HEK293 (cell line): ENCODE measurements around the gene TTF2.

Experiments
- CTCF ChIA-PET: fragments of 350-600 bp; formaldehyde crosslinking; extraction: SDS; loops from one replicate; lab custom pipeline; 2021; ENCODE audit warnings: antibody characterized with exemption; lab: Yijun Ruan, JAX
- POLR2A ChIA-PET: fragments of 300-600 bp; formaldehyde crosslinking; extraction: SDS; loops from one replicate; lab custom pipeline; 2020; ENCODE audit warnings: antibody characterized with exemption, inconsistent platforms; lab: Yijun Ruan, JAX
- H3K27ac ChIP-seq: fragments of 200-500 bp; sonication (Bioruptor generic); 2 replicates; pipeline ENCODE4 v1.5.1; 2014; ENCODE audit warnings: low read depth, low read length, control low read depth, inconsistent platforms; ENCODE audit errors: extremely low read depth
- H3K36me3 ChIP-seq, 2 experiments: fragments of 200-500 bp in 1 of 2; sonication (Bioruptor generic) in 1 of 2; 1 replicate in 1 of 2; 2 replicates in 1 of 2; pipeline ENCODE4 v1.5.1; 2014 to 2017; ENCODE audit warnings: inconsistent platforms in 2 of 2, low read length in 2 of 2; ENCODE audit not compliant: control insufficient read depth in 2 of 2, insufficient read depth in 1 of 2
- H3K4me1 ChIP-seq: fragments of 200-500 bp; sonication (Bioruptor generic); 2 replicates; pipeline ENCODE4 v1.5.1; 2014; ENCODE audit warnings: mild to moderate bottlenecking, low read length, inconsistent platforms; ENCODE audit not compliant: control insufficient read depth, insufficient read depth
- H3K4me3 ChIP-seq: 2 replicates; pipeline ENCODE4 v1.5.1; 2011; ENCODE audit warnings: low read depth, mild to moderate bottlenecking, control low read depth, low read length, moderate library complexity
- H3K9me3 ChIP-seq: fragments of 200-500 bp; sonication (Bioruptor generic); 2 replicates; pipeline ENCODE4 v1.5.1; 2014; ENCODE audit warnings: low read depth, low read length, inconsistent platforms; ENCODE audit not compliant: control insufficient read depth, insufficient read depth
- KLF7 ChIP-seq: fragments of 450-650 bp; formaldehyde crosslinking; IDR thresholded peaks from 2 replicates; pipeline ENCODE4 v1.5.1; 2016; ENCODE audit warnings: missing biosample characterization, missing genetic modification characterization, borderline replicate concordance
- PBX3 ChIP-seq: sonication (generic); formaldehyde crosslinking; IDR thresholded peaks from 2 replicates; pipeline ENCODE4 v1.8.1; 2022; ENCODE audit warnings: mild to moderate bottlenecking, moderate library complexity, missing genetic modification reagents
- SCRT2 ChIP-seq: fragments of 450-650 bp; formaldehyde crosslinking; IDR thresholded peaks from 2 replicates; pipeline ENCODE4 v1.5.1; 2016; ENCODE audit warnings: missing biosample characterization, missing genetic modification characterization
- ZBTB11 ChIP-seq: fragments of 450-650 bp; formaldehyde crosslinking; conservative IDR thresholded peaks from 2 replicates; pipeline ENCODE4 v1.5.1; 2016; ENCODE audit warnings: low read depth, missing biosample characterization, missing genetic modification characterization
- ZBTB48 ChIP-seq: fragments of 450-650 bp; formaldehyde crosslinking; IDR thresholded peaks from 2 replicates; pipeline ENCODE4 v1.5.1; 2016; ENCODE audit warnings: missing biosample characterization, missing genetic modification characterization
- ZBTB6 ChIP-seq: fragments of 450-650 bp; formaldehyde crosslinking; IDR thresholded peaks from 2 replicates; pipeline ENCODE4 v1.5.1; 2017; ENCODE audit warnings: missing biosample characterization, missing genetic modification characterization
- ZBTB8A ChIP-seq: fragments of 450-650 bp; formaldehyde crosslinking; IDR thresholded peaks from 2 replicates; pipeline ENCODE4 v1.5.1; 2016; ENCODE audit warnings: missing biosample characterization, missing genetic modification characterization
- ZNF121 ChIP-seq: fragments of 450-650 bp; formaldehyde crosslinking; IDR thresholded peaks from 2 replicates; pipeline ENCODE4 v1.5.1; 2016; ENCODE audit warnings: missing biosample characterization, missing genetic modification characterization
- ZNF202 ChIP-seq: fragments of 450-650 bp; formaldehyde crosslinking; IDR thresholded peaks from 2 replicates; pipeline ENCODE4 v1.5.1; 2016; ENCODE audit warnings: missing biosample characterization, missing genetic modification characterization, borderline replicate concordance
- ZNF274 ChIP-seq, 2 experiments: fragments of 200-500 bp in 1 of 2; fragments of 450-650 bp in 1 of 2; sonication (Bioruptor generic) in 1 of 2; formaldehyde crosslinking in 1 of 2; IDR thresholded peaks; 2 replicates each; pipeline versions ENCODE4 v1.5.1 to v1.6.1; 2014 to 2016; ENCODE audit warnings: borderline replicate concordance in 1 of 2, inconsistent platforms in 1 of 2, low read length in 1 of 2, missing biosample characterization in 1 of 2, missing genetic modification characterization in 1 of 2
- ZNF311 ChIP-seq: fragments of 450-650 bp; formaldehyde crosslinking; IDR thresholded peaks from 2 replicates; pipeline ENCODE4 v1.5.1; 2017; ENCODE audit warnings: missing biosample characterization, missing genetic modification characterization, borderline replicate concordance
- ZNF555 ChIP-seq: fragments of 450-650 bp; formaldehyde crosslinking; conservative IDR thresholded peaks from 2 replicates; pipeline ENCODE4 v1.5.1; 2017; ENCODE audit warnings: missing biosample characterization, mild to moderate bottlenecking, missing genetic modification characterization, inconsistent platforms
- ZNF596 ChIP-seq: fragments of 450-650 bp; IDR thresholded peaks from 2 replicates; pipeline ENCODE4 v1.5.0; 2018; ENCODE audit warnings: missing biosample characterization, mild to moderate bottlenecking, missing genetic modification characterization, moderate library complexity
- ZNF654 ChIP-seq: fragments of 450-650 bp; formaldehyde crosslinking; IDR thresholded peaks from 2 replicates; pipeline ENCODE4 v1.5.1; 2016; ENCODE audit warnings: low read depth, missing biosample characterization, missing genetic modification characterization
- TF ChIP-seq, protein P1 (sequence below): fragments of 450-650 bp; formaldehyde crosslinking; IDR thresholded peaks from 2 replicates; pipeline ENCODE4 v1.5.1; 2016; ENCODE audit warnings: missing biosample characterization, missing genetic modification characterization
- TF ChIP-seq, protein P2 (sequence below): fragments of 450-650 bp; IDR thresholded peaks from 2 replicates; pipeline ENCODE4 v1.5.1; 2018; ENCODE audit warnings: missing biosample characterization, mild to moderate bottlenecking, missing genetic modification characterization
- TF ChIP-seq, protein P3 (sequence below): fragments of 450-650 bp; formaldehyde crosslinking; IDR thresholded peaks from 2 replicates; pipeline ENCODE4 v1.5.1; 2017; ENCODE audit warnings: missing biosample characterization, mild to moderate bottlenecking, missing genetic modification characterization, moderate library complexity

Gene TTF2

DNA sequence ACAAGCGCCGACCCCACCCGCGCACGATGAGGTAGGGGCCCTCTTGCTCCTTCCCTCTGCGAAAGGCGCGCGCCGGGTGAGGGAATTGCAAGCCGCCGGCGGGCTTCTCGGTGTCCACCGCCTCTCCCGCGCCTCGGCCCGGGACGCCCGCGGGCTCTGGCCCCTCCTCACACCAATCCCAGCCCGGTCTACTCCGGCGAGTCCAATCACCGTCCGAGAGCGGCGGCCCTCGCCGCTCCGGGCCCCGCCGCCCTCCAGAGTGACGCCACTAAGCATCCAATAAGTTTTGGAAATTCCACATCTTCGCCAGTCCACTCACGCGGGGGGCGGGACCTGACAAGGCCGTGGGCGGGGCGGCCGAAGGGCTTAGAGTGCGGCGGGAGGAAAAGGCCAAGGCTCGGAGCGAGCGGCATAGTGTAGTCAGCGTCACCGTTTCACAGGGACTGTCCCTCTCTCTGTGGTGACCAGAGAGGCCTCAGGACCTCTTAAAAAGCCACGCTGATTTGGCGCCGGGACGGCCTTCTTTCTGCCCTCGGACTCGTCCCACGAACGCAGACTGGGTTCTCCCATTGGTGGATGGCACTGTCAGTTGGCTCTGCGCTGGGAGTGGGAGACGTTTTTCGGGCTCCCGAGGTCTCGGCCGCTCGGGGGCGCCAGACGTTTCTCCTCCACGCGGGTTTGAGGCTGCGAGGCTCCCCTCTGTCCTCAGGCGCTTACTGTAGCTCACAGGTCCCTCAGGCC is 61.6 kb downstream of the TTF2 start, which contains the start of gene TRIM45 (continued):
- peak; percentile 80 for TF ChIP-seq ZBTB8A (tag by site-specific recombination)
- 0 out of 2 replicates have a peak, but pooled peaks have one; percentile 8 for TF ChIP-seq ZNF121 (tag by site-specific recombination)

- TF ChIP-seq ZNF274 (IDR thresholded peaks at IDR 0.05; ENCODE audit: low read length): no peak
- no peak for TF ChIP-seq ZNF274 (tag by site-specific recombination; IDR thresholded peaks at IDR 0.05; ENCODE audit: borderline replicate concordance)
- TF ChIP-seq ZBTB11 (tag by site-specific recombination): no peak
- TF ChIP-seq ZNF555 (tag by site-specific recombination): no peak
- 0 out of 2 replicates have a peak, but pooled peaks have one; percentile 31 for TF ChIP-seq ZNF202
- no peak for TF ChIP-seq ZNF596 (tag by site-specific recombination)
- TF ChIP-seq, protein P1, sequence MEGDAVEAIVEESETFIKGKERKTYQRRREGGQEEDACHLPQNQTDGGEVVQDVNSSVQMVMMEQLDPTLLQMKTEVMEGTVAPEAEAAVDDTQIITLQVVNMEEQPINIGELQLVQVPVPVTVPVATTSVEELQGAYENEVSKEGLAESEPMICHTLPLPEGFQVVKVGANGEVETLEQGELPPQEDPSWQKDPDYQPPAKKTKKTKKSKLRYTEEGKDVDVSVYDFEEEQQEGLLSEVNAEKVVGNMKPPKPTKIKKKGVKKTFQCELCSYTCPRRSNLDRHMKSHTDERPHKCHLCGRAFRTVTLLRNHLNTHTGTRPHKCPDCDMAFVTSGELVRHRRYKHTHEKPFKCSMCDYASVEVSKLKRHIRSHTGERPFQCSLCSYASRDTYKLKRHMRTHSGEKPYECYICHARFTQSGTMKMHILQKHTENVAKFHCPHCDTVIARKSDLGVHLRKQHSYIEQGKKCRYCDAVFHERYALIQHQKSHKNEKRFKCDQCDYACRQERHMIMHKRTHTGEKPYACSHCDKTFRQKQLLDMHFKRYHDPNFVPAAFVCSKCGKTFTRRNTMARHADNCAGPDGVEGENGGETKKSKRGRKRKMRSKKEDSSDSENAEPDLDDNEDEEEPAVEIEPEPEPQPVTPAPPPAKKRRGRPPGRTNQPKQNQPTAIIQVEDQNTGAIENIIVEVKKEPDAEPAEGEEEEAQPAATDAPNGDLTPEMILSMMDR (tag by site-specific recombination): peak; percentile 3; the same call in 1 of the 2 replicates
- TF ChIP-seq ZBTB48: peak; percentile 51; the same call in 1 of the 2 replicates
- no peak for TF ChIP-seq PBX3 (CRISPR knock-in tag)
- no peak for TF ChIP-seq ZNF311
- 0 out of 2 replicates have a peak, but pooled peaks have one; percentile 1 for TF ChIP-seq ZBTB6 (tag by site-specific recombination)
- TF ChIP-seq ZBTB8A (tag by site-specific recombination): 0 out of 2 replicates have a peak, but pooled peaks have one; percentile 6
- TF ChIP-seq, protein P2, sequence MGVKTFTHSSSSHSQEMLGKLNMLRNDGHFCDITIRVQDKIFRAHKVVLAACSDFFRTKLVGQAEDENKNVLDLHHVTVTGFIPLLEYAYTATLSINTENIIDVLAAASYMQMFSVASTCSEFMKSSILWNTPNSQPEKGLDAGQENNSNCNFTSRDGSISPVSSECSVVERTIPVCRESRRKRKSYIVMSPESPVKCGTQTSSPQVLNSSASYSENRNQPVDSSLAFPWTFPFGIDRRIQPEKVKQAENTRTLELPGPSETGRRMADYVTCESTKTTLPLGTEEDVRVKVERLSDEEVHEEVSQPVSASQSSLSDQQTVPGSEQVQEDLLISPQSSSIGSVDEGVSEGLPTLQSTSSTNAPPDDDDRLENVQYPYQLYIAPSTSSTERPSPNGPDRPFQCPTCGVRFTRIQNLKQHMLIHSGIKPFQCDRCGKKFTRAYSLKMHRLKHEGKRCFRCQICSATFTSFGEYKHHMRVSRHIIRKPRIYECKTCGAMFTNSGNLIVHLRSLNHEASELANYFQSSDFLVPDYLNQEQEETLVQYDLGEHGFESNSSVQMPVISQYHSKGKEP (tag by site-specific recombination): no peak
- TF ChIP-seq, protein P3, sequence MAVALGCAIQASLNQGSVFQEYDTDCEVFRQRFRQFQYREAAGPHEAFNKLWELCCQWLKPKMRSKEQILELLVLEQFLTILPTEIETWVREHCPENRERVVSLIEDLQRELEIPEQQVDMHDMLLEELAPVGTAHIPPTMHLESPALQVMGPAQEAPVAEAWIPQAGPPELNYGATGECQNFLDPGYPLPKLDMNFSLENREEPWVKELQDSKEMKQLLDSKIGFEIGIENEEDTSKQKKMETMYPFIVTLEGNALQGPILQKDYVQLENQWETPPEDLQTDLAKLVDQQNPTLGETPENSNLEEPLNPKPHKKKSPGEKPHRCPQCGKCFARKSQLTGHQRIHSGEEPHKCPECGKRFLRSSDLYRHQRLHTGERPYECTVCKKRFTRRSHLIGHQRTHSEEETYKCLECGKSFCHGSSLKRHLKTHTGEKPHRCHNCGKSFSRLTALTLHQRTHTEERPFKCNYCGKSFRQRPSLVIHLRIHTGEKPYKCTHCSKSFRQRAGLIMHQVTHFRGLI (tag by site-specific recombination): no peak
- TF ChIP-seq SCRT2: peak; percentile 57
- no peak for TF ChIP-seq KLF7
- TF ChIP-seq ZNF654: no peak
- Histone ChIP-seq H3K27ac (peak overlapping the region; percentile 77), H3K4me3 (no peak overlapping the region), H3K36me3 (peaks cover 0 to 11% of the 10 kb centered on the region in 2 experiments; a peak in 1 of 3 replicates), H3K9me3 (no peaks in the 10 kb centered on the region), H3K4me1 (no peaks in the 10 kb centered on the region)
- ChIA-PET CTCF (interaction anchor here (0.5 to 3.0 kb wide), 23 partner anchors 9 to 632 kb away, joined by 3 to 18 read pairs (median 3); no protein-coding TSS in a partner anchor), POLR2A (interaction anchor here (0.8 to 1.3 kb wide), 2 partner anchors 13 to 63 kb away, joined by 3 to 5 read pairs; partner anchors contain the start of gene TTF2)
Observed at GRCh38 chr1:117122330-117123025, 62.4 kb downstream of the TTF2 start.
